AG20443 (cell line): ENCODE data around the gene PURB.
"Not testable (repeated sequence)": the region's sequence is repeated elsewhere in the genome, so short reads cannot be mapped to it uniquely, and the experiment has no call there.

ENCODE experiments used
- DNase-seq: peaks from one replicate; pipeline ENCODE4 v3.0.0; 2012; ENCODE audit warnings: low spot score, mixed read lengths

The PURB gene

GRCh38 chr7:44891791-44892190, 6.5 kb upstream of the PURB start:
- no peak for DNase-seq

- DNase-seq, result no peak
Observed at GRCh38 chr7:44891372-44891771, 6.0 kb upstream of the PURB start.

GRCh38 chr7:44889086-44889781, 3.9 kb upstream of the PURB start:
- no peak for DNase-seq

- no peak for DNase-seq
Observed at GRCh38 chr7:44887293-44887692, 2.0 kb upstream of the PURB start.

- DNase-seq, result peak; percentile 83
Observed at GRCh38 chr7:44884621-44885393, 523 bp downstream of the PURB start.

- DNase-seq, result no peak
Observed at GRCh38 chr7:44883961-44884620, 1.2 kb downstream of the PURB start.

- no peak for DNase-seq
Observed at GRCh38 chr7:44882899-44883298, 2.4 kb downstream of the PURB start.

- no peak for DNase-seq
Observed at GRCh38 chr7:44881610-44882009, 3.7 kb downstream of the PURB start.

- no peak for DNase-seq
Observed at GRCh38 chr7:44881066-44881600, 4.2 kb downstream of the PURB start.

- no peak for DNase-seq
Observed at GRCh38 chr7:44880317-44881018, 4.9 kb downstream of the PURB start.

GRCh38 chr7:44876393-44876792, 8.9 kb downstream of the PURB start:
- no peak for DNase-seq

GRCh38 chr7:44875241-44875640, 10.1 kb downstream of the PURB start:
- DNase-seq, result no peak

- no peak for DNase-seq
Observed at GRCh38 chr7:44872787-44873186, 12.5 kb downstream of the PURB start.

GRCh38 chr7:44871918-44872317, 13.4 kb downstream of the PURB start:
- DNase-seq, result not testable (repeated sequence)

- not testable (repeated sequence) for DNase-seq
Observed at GRCh38 chr7:44870780-44871179, 14.6 kb downstream of the PURB start.

- not testable (repeated sequence) for DNase-seq
Observed at GRCh38 chr7:44870336-44870735, 15.0 kb downstream of the PURB start.

- DNase-seq, result peak; percentile 91
Observed at GRCh38 chr7:44867073-44867995, 18.0 kb downstream of the PURB start.

- DNase-seq, result not testable (repeated sequence)
Observed at GRCh38 chr7:44861949-44862348, 23.4 kb downstream of the PURB start.

- no peak for DNase-seq
Observed at GRCh38 chr7:44858161-44858560, 27.2 kb downstream of the PURB start.

GRCh38 chr7:44854644-44855364, 30.5 kb downstream of the PURB start:
- DNase-seq, result no peak
